Gastroesophageal sphincter (tissue), 3 donors: Measurements from ENCODE around the gene SF3B2.

Experiments used
- CTCF ChIP-seq, 4 experiments: fragments of 200-600 bp in 2 of 4; fragments of 450-650 bp in 2 of 4; sonication (generic) in 1 of 4; IDR thresholded peaks; one replicate each; pipeline ENCODE4 v1.5.1; 2017 to 2019; ENCODE audit warnings: antibody characterized with exemption in 4 of 4, mild to moderate bottlenecking in 2 of 4, moderate library complexity in 2 of 4
- EP300 ChIP-seq: sonication (generic); formaldehyde crosslinking; IDR thresholded peaks from one replicate; pipeline ENCODE4 v1.6.1; 2017; ENCODE audit warnings: antibody characterized with exemption, mild to moderate bottlenecking
- POLR2A ChIP-seq, 2 donors: fragments of 450-650 bp; IDR thresholded peaks; one replicate each; pipeline ENCODE4 v1.6.1; 2017; ENCODE audit warnings: antibody characterized with exemption in 2 of 2, mild to moderate bottlenecking in 2 of 2, moderate library complexity in 1 of 2
- POLR2AphosphoS5 ChIP-seq: sonication (generic); formaldehyde crosslinking; IDR thresholded peaks from one replicate; pipeline ENCODE4 v1.6.1; 2017; ENCODE audit warnings: antibody characterized with exemption

DNA sequence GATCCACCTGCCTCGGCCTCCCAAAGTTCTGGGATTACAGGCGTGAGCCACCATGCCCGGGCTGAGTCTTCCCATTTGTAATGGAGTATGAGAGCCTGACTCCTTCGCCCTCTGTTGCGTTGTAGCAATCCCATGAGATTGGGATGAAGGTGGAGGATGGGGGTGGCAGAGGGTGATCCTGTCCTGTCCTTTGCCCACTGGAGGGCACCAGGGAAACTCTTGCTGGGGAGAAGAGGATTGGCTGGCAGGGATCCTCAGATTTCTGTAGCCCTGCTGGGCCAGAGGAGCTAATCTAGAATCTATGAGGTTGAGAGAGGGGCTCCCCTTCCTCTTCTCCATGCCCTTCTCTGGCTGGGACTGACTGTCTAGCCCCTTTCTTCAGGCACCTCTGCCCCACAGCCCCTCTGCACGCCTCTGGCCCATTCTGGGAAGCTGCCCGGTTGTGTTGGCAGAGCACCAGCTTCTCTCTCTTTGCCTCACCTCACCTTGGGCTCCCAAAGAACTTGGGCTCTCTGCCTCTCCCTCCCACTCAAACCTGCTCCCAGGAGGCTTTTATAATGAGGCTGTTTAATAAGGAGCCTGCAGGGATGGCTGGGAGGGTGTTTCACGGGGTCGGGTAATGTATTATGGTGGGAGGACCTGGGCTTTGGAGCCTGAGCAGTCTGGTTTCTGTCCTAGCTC lies 16.4 kb upstream of the SF3B2 start:
- TF ChIP-seq CTCF (IDR thresholded peaks at IDR 0.05) (no peak), POLR2A (IDR thresholded peaks at IDR 0.05) (no peak), POLR2AphosphoS5 (no peak), EP300 (no peak)
